PFSK-1 (cell line): Measurements from ENCODE around the gene ZNF625.

ENCODE experiments used
- FOXP2 ChIP-seq: optimal IDR thresholded peaks from 2 replicates; pipeline ENCODE3; 2011; ENCODE audit warnings: borderline replicate concordance, control low read depth, inconsistent platforms; ENCODE audit not compliant: insufficient read depth; ENCODE audit errors: extremely low read length, extremely low read depth
- POLR2AphosphoS5 ChIP-seq: IDR thresholded peaks from 2 replicates; pipeline ENCODE4 v1.6.1; 2012; ENCODE audit warnings: low read depth, mild to moderate bottlenecking, control low read depth, low read length, moderate library complexity
- REST ChIP-seq, 2 experiments: IDR thresholded peaks; 2 replicates each; pipeline versions ENCODE4 v1.6.1 to v1.8.0; 2011 to 2012; ENCODE audit warnings: low read depth in 2 of 2, low read length in 2 of 2, control low read depth in 1 of 2, inconsistent platforms in 1 of 2, mild to moderate bottlenecking in 1 of 2, moderate library complexity in 1 of 2; ENCODE audit not compliant: insufficient read depth in 1 of 2
- TAF1 ChIP-seq: IDR thresholded peaks from 2 replicates; pipeline ENCODE4 v1.6.1; 2012; ENCODE audit warnings: low read length, control low read depth, borderline replicate concordance; ENCODE audit not compliant: insufficient read depth

- TF ChIP-seq POLR2AphosphoS5 (no peak), TAF1 (no peak), FOXP2 (no peak), REST (IDR thresholded peaks at IDR 0.05; ENCODE audit: insufficient read depth in 1 of 2, low read depth in 2 of 2, low read length in 2 of 2) (no peak)
These were observed 43.4 kb upstream of the ZNF625 start for GRCh38 chr19:12199757-12200419.
